H9 (cell line): ENCODE measurements around the gene UCP1. TPM values are rescaled to one million over a fixed set of nuclear protein-coding genes. Genes with fewer than 3 reads are reported as not detected.

Experiments used
- DNase-seq: peaks from one replicate; pipeline ENCODE4 v3.0.0-alpha.2; 2017
- H2AFZ ChIP-seq: one replicate; pipeline ENCODE4 v1.6.1; 2013; ENCODE audit warnings: mild to moderate bottlenecking, low read length, control low read depth, moderate library complexity
- H2AK5ac ChIP-seq: 2 replicates; pipeline ENCODE4 v1.6.1; 2013; ENCODE audit warnings: low read length, control low read depth, mixed read lengths; ENCODE audit not compliant: insufficient read length
- H2BK120ac ChIP-seq: one replicate; pipeline ENCODE4 v1.6.1; 2013; ENCODE audit warnings: low read depth, mild to moderate bottlenecking, low read length, control low read depth, inconsistent platforms; ENCODE audit not compliant: poor library complexity, severe bottlenecking
- H2BK12ac ChIP-seq: 2 replicates; pipeline ENCODE4 v1.6.1; 2013; ENCODE audit warnings: low read length, control low read depth, mixed read lengths, low read depth; ENCODE audit not compliant: insufficient read length
- H2BK15ac ChIP-seq: 2 replicates; pipeline ENCODE4 v1.6.1; 2013; ENCODE audit warnings: low read depth, low read length, control low read depth
- H2BK20ac ChIP-seq: one replicate; pipeline ENCODE4 v1.6.1; 2013; ENCODE audit warnings: low read depth, mild to moderate bottlenecking, low read length, control low read depth, inconsistent platforms; ENCODE audit not compliant: poor library complexity, severe bottlenecking
- H2BK5ac ChIP-seq: 2 replicates; pipeline ENCODE4 v1.6.1; 2013; ENCODE audit warnings: low read length, control low read depth, mixed read lengths; ENCODE audit not compliant: insufficient read length
- H3K14ac ChIP-seq: 2 replicates; pipeline ENCODE4 v1.6.1; 2013; ENCODE audit warnings: low read length, control low read depth; ENCODE audit not compliant: insufficient read depth
- H3K18ac ChIP-seq: 2 replicates; pipeline ENCODE4 v1.6.1; 2013; ENCODE audit warnings: low read depth, mild to moderate bottlenecking, mixed read lengths, low read length, control low read depth; ENCODE audit not compliant: insufficient read length
- H3K23ac ChIP-seq: 2 replicates; pipeline ENCODE4 v1.6.1; 2013; ENCODE audit warnings: low read length, control low read depth, mixed read lengths, low read depth; ENCODE audit not compliant: insufficient read length
- H3K23me2 ChIP-seq: 2 replicates; pipeline ENCODE4 v1.6.1; 2013; ENCODE audit warnings: low read depth, mild to moderate bottlenecking, mixed read lengths, low read length, control low read depth; ENCODE audit not compliant: insufficient read length, poor library complexity, severe bottlenecking
- H3K27ac ChIP-seq: 2 replicates; pipeline ENCODE4 v1.5.1; 2013; ENCODE audit warnings: low read length, control low read depth, mixed read lengths, low read depth; ENCODE audit not compliant: insufficient read length
- H3K27me3 ChIP-seq: 2 replicates; pipeline ENCODE4 v1.6.1; 2013; ENCODE audit warnings: low read length, control low read depth, inconsistent platforms; ENCODE audit not compliant: insufficient read depth
- H3K4ac ChIP-seq: 2 replicates; pipeline ENCODE4 v1.6.1; 2013; ENCODE audit warnings: low read depth, mild to moderate bottlenecking, control low read depth, inconsistent platforms, low read length, moderate library complexity
- H3K4me1 ChIP-seq: 2 replicates; pipeline ENCODE4 v1.6.1; 2013; ENCODE audit warnings: low read length, control low read depth, inconsistent platforms; ENCODE audit not compliant: insufficient read depth
- H3K4me2 ChIP-seq: 2 replicates; pipeline ENCODE4 v1.6.1; 2013; ENCODE audit warnings: low read length, control low read depth, mixed read lengths; ENCODE audit not compliant: insufficient read length, insufficient read depth
- H3K56ac ChIP-seq: 2 replicates; pipeline ENCODE4 v1.6.1; 2013; ENCODE audit warnings: low read depth, mild to moderate bottlenecking, mixed read lengths, low read length, control low read depth; ENCODE audit not compliant: insufficient read length
- H3K79me1 ChIP-seq: 2 replicates; pipeline ENCODE4 v1.6.1; 2013; ENCODE audit warnings: low read depth, mild to moderate bottlenecking, moderate library complexity, low read length, control low read depth, inconsistent platforms; ENCODE audit not compliant: insufficient read depth, poor library complexity, severe bottlenecking
- H3K79me2 ChIP-seq: 2 replicates; pipeline ENCODE4 v1.6.1; 2013; ENCODE audit warnings: low read length, control low read depth, inconsistent platforms; ENCODE audit not compliant: insufficient read depth
- H3K9ac ChIP-seq: 2 replicates; pipeline ENCODE4 v1.6.1; 2013; ENCODE audit warnings: low read length, control low read depth, mixed read lengths; ENCODE audit not compliant: insufficient read length; ENCODE audit errors: extremely low read depth
- H3K9me3 ChIP-seq: one replicate; pipeline ENCODE4 v1.6.1; 2013; ENCODE audit warnings: low read depth, low read length, inconsistent platforms; ENCODE audit not compliant: control insufficient read depth
- H3T11ph ChIP-seq: one replicate; pipeline ENCODE4 v1.6.1; 2013; ENCODE audit warnings: mild to moderate bottlenecking, low read length, control low read depth, inconsistent platforms
- H4K20me1 ChIP-seq: one replicate; pipeline ENCODE4 v1.6.1; 2013; ENCODE audit not compliant: control insufficient read depth, insufficient read length, insufficient read depth
- H4K5ac ChIP-seq: 2 replicates; pipeline ENCODE4 v1.6.1; 2013; ENCODE audit warnings: low read depth, mild to moderate bottlenecking, mixed read lengths, low read length, control low read depth; ENCODE audit not compliant: insufficient read length
- H4K8ac ChIP-seq: replicated peaks from 2 replicates; pipeline ENCODE4 v1.6.1; 2013; ENCODE audit warnings: low read length, control low read depth, mixed read lengths, low read depth; ENCODE audit not compliant: insufficient read length
- H4K91ac ChIP-seq: 2 replicates; pipeline ENCODE4 v1.6.1; 2013; ENCODE audit warnings: low read depth, mild to moderate bottlenecking, moderate library complexity, mixed read lengths, low read length, control low read depth; ENCODE audit not compliant: insufficient read length
- H3K27ac Mint-ChIP-seq, 3 experiments: 2 replicates in 2 of 3; 3 replicates in 1 of 3; pipeline ENCODE4 v1.8.0; 2020 to 2021; ENCODE audit warnings: mixed read lengths in 3 of 3, mild to moderate bottlenecking in 1 of 3, moderate library complexity in 1 of 3
- H3K27me3 Mint-ChIP-seq: 2 replicates; pipeline ENCODE4 v1.8.0; 2021; ENCODE audit warnings: low read depth, mild to moderate bottlenecking, moderate library complexity, mixed read lengths
- H3K36me3 Mint-ChIP-seq, 3 experiments: 2 replicates in 2 of 3; 3 replicates in 1 of 3; pipeline ENCODE4 v1.8.0; 2020 to 2021; ENCODE audit warnings: low read depth in 3 of 3, mixed read lengths in 3 of 3; ENCODE audit not compliant: insufficient read depth in 1 of 3
- H3K4me1 Mint-ChIP-seq, 2 experiments: 2 replicates each; pipeline ENCODE4 v1.8.0; 2020; ENCODE audit warnings: mixed read lengths in 2 of 2
- H3K4me3 Mint-ChIP-seq, 2 experiments: 2 replicates in 1 of 2; 3 replicates in 1 of 2; pipeline ENCODE4 v1.8.0; 2020 to 2021; ENCODE audit warnings: mild to moderate bottlenecking in 2 of 2, mixed read lengths in 2 of 2, moderate library complexity in 1 of 2
- H3K9me3 Mint-ChIP-seq, 2 experiments: 2 replicates in 1 of 2; 3 replicates in 1 of 2; pipeline ENCODE4 v1.8.0; 2020; ENCODE audit warnings: mild to moderate bottlenecking in 2 of 2, mixed read lengths in 2 of 2, moderate library complexity in 1 of 2
- CTCF ChIP-seq: fragments of 200-600 bp; sonication (generic); conservative IDR thresholded peaks from 3 replicates; pipeline ENCODE4 v1.8.0; 2021; ENCODE audit warnings: antibody characterized with exemption, mild to moderate bottlenecking
- WGBS: extraction: QIAGEN DNeasy Blood & Tissue Kit; methylation state at CpG from one replicate; pipeline ENCODE4 v1.1.7; 2013; ENCODE audit warnings: missing lambda C conversion rate, low lambda C conversion rate, mixed read lengths; ENCODE audit not compliant: insufficient read length; ENCODE audit errors: extremely low coverage; 5-methylcytosine and 5-hydroxymethylcytosine counted together
- total RNA-seq: library from RNA; stranded (reverse); gene quantifications from 2 replicates; pipeline ENCODE4 v1.2.1, GENCODE V29; 2021

Gene UCP1
- total RNA-seq, 1 experiment from 2014 or later, result not detected

DNA sequence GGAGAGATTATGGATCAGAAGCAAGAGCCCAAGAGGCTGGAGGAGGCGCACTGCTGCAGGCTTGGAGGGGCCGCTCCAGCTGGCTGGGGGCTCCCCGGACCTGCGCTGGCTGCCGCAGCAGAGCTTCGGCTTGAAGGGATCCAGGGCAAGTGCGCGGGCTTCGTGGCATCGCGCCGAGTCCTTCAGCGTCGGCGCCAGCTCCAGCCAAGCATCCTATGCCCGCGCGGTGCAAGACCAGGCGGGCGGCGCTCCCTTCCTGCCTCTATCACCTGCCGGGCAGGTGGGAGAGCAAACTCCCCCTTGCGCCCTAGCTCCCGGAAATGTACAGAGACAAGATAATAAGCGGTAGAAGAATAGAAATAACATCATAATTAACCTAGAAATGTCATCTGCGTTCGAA is 10.5 kb upstream of the UCP1 start:
- Histone ChIP-seq H4K91ac (no peak overlapping the region), H4K20me1 (no peaks in the 10 kb centered on the region), H3K9me3 (no peaks in the 10 kb centered on the region), H3K27ac (no peak overlapping the region), H2AK5ac (no peak overlapping the region), H3T11ph (no peak overlapping the region), H3K4me2 (no peak overlapping the region), H3K56ac (no peak overlapping the region), H3K14ac (no peak overlapping the region), H2BK15ac (no peak overlapping the region; the same call in 1 of the 2 replicates), H2AFZ (no peak overlapping the region), H4K8ac (no peak overlapping the region), H2BK5ac (no peak overlapping the region), H2BK12ac (no peak overlapping the region), H3K9ac (no peak overlapping the region), H3K23me2 (no peaks in the 10 kb centered on the region), H3K27me3 (no peaks in the 10 kb centered on the region), H3K18ac (no peak overlapping the region), H3K23ac (no peak overlapping the region), H3K4me1 (no peaks in the 10 kb centered on the region), H2BK20ac (no peak overlapping the region), H3K79me1 (no peaks in the 10 kb centered on the region), H4K5ac (no peak overlapping the region), H2BK120ac (no peak overlapping the region), H3K4ac (no peak overlapping the region), H3K79me2 (no peaks in the 10 kb centered on the region)
- no peak for DNase-seq
- Mint-ChIP-seq H3K36me3 (no peaks in the 10 kb centered on the region), H3K27me3 (peaks cover 5% of the 10 kb centered on the region; the same call in 1 of the 2 replicates), H3K9me3 (no peaks in the 10 kb centered on the region), H3K27ac (no peak overlapping the region), H3K4me1 (no peaks in the 10 kb centered on the region; a peak in 1 of 4 replicates), H3K4me3 (no peak overlapping the region)
- no peak for TF ChIP-seq CTCF
- WGBS, result no CpG with 5 or more reads among the region's 27 CpGs
